HCT116 (cell line): Measurements from ENCODE around the gene BIVM.

ENCODE experiments used
- ATF3 ChIP-seq: IDR thresholded peaks from 2 replicates; pipeline ENCODE4 v1.6.1; 2012
- CTCF ChIP-seq, 3 experiments: fragments of 200-600 bp in 1 of 3; sonication (generic) in 1 of 3; IDR thresholded peaks in 2 of 3; conservative IDR thresholded peaks in 1 of 3; 2 replicates each; pipeline ENCODE4 v1.5.1; 2012 to 2017; ENCODE audit warnings: low read depth in 2 of 3, low read length in 2 of 3, antibody characterized with exemption in 1 of 3, borderline replicate concordance in 1 of 3, control low read depth in 1 of 3, mild to moderate bottlenecking in 1 of 3, mixed read lengths in 1 of 3, mixed run types in 1 of 3, moderate library complexity in 1 of 3; ENCODE audit not compliant: insufficient read depth in 1 of 3
- EZH2 ChIP-seq: fragments of 200-600 bp; sonication (generic); IDR thresholded peaks from 2 replicates; pipeline ENCODE4 v1.6.1; 2017; ENCODE audit warnings: antibody characterized with exemption, mixed run types
- MAX ChIP-seq: IDR thresholded peaks from 2 replicates; pipeline ENCODE4 v1.6.1; 2012
- POLR2A ChIP-seq: IDR thresholded peaks from 2 replicates; pipeline ENCODE4 v1.7.0; 2011; ENCODE audit warnings: borderline replicate concordance; ENCODE audit not compliant: insufficient read depth, insufficient read length; ENCODE audit errors: extremely low read depth
- POLR2AphosphoS5 ChIP-seq: IDR thresholded peaks from 2 replicates; pipeline ENCODE4 v1.6.1; 2011; ENCODE audit warnings: mild to moderate bottlenecking, low read depth, low read length, moderate library complexity
- RAD21 ChIP-seq: IDR thresholded peaks from 2 replicates; pipeline ENCODE4 v1.6.1; 2012; ENCODE audit warnings: low read depth, mild to moderate bottlenecking
- SP1 ChIP-seq: IDR thresholded peaks from 2 replicates; pipeline ENCODE4 v1.6.1; 2012; ENCODE audit warnings: low read depth
- SRF ChIP-seq: IDR thresholded peaks from 2 replicates; pipeline ENCODE4 v1.6.1; 2012; ENCODE audit warnings: low read depth
- ZBTB33 ChIP-seq: IDR thresholded peaks from 2 replicates; pipeline ENCODE4 v1.6.1; 2011; ENCODE audit warnings: mild to moderate bottlenecking, low read length, moderate library complexity; ENCODE audit not compliant: insufficient replicate concordance; ENCODE audit errors: extremely low read depth
- ZNF274 ChIP-seq: fragments of 200-500 bp; sonication (Bioruptor generic); IDR thresholded peaks from 2 replicates; pipeline ENCODE4 v1.6.1; 2014; ENCODE audit warnings: mild to moderate bottlenecking, low read depth, low read length, inconsistent platforms

GRCh38 chr13:102848956-102849355 is 50.0 kb downstream of the BIVM start:
- TF ChIP-seq MAX (no peak), CTCF (IDR thresholded peaks at IDR 0.05 in 2 of 3, conservative IDR thresholded peaks at IDR 0.05 in 1 of 3; ENCODE audit: borderline replicate concordance in 1 of 3, insufficient read depth in 1 of 3, low read depth in 2 of 3, low read length in 2 of 3) (no peak), SRF (no peak), POLR2AphosphoS5 (no peak), ATF3 (no peak), EZH2 (no peak), SP1 (no peak), RAD21 (no peak), ZBTB33 (no peak), POLR2A (no peak), ZNF274 (no peak)
